Activated CD8-positive, alpha-beta memory T cell treated with anti-CD3 and anti-CD28 coated beads, Interleukin-2, amount 50 U/mL, for 48 hours (primary cell): ENCODE data around the gene PROZ.

Experiments used
- DNase-seq: peaks from one replicate; pipeline ENCODE4 v3.0.0-alpha.2; 2020

PROZ gene

DNA sequence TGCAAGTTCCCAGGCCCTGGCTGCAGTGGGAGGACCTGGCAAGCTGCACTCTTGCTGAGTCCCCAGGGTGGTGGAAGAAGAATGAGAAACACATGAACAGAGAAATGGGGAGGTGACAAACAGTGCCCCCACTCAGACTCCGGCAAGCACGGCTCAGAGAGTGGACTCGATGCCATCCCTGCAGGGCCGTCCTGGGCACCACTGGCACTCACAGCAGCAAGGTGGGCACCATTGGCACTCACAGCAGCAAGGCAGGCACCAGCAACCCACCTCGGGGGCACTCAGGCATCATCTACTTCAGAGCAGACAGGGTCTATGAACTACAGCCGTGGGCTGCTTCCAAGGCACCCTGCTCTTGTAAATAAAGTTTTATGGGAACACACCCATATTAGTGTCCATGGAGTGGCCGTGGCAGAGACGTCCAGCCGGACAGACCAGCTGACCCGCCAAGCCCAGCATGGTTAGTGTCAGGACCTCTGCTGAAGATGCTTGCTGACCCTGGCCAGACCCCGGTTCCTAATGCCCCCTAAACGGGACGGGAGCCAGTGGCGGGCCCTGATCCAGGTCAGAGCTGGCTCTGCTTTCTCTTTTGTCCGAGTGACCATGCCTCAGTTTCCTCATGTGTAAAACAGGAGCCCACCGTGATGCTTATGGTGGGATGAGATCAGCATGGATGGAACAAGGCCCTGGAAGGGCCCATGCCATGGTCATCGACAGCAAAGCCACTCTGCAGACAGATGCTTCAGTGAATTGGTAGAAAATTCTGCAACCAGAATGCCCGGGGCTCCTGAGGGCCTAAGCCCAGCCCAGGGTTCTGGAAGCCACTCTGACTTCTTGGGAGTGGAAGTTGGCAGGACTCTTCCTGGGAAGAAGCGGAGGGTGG, 37.9 kb upstream of the PROZ start:
- DNase-seq = peak; percentile 39

- DNase-seq = peak; percentile 29
These were observed 37.1 kb upstream of the PROZ start for GRCh38 chr13:113121183-113121927.

GRCh38 chr13:113121928-113122471, 36.4 kb upstream of the PROZ start:
- peak; percentile 42 for DNase-seq

DNA sequence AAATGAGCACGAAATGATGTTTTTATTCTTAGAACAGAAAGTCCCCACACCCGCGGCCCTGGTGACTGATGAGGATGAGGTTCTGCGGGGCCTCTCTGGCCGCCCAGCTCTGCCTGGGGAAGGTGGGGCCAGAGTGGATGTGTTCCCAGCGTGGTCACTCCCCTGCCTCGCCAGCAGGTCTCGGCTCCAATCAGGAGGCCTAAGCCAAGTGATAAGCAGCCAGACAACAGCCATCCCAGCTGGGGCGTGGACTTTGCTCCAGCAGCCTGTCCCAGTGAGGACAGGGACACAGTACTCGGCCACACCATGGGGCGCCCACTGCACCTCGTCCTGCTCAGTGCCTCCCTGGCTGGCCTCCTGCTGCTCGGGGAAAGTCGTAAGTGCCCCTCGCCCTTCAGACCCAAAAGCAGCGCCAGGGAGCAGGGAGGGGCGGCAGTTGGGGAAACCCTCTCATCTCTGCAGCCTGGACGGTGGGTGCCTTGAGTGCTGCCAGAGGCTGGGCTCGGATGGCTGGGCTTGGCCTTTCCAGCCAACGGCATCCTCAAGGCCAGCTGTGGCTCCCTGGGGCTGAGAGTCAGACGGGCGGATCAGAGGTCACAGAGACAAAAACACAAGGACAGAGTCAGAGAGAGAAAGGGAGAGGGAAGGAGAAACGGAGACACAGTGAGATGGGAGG, 35.8 kb upstream of the PROZ start, which contains the start of gene F10:
Gene F10, plus strand, starts transcription at position 250 of the 676 bp plus-strand sequence. Its CDS starts 57 bp downstream, at position 307.
- DNase-seq = peak; percentile 39

DNA sequence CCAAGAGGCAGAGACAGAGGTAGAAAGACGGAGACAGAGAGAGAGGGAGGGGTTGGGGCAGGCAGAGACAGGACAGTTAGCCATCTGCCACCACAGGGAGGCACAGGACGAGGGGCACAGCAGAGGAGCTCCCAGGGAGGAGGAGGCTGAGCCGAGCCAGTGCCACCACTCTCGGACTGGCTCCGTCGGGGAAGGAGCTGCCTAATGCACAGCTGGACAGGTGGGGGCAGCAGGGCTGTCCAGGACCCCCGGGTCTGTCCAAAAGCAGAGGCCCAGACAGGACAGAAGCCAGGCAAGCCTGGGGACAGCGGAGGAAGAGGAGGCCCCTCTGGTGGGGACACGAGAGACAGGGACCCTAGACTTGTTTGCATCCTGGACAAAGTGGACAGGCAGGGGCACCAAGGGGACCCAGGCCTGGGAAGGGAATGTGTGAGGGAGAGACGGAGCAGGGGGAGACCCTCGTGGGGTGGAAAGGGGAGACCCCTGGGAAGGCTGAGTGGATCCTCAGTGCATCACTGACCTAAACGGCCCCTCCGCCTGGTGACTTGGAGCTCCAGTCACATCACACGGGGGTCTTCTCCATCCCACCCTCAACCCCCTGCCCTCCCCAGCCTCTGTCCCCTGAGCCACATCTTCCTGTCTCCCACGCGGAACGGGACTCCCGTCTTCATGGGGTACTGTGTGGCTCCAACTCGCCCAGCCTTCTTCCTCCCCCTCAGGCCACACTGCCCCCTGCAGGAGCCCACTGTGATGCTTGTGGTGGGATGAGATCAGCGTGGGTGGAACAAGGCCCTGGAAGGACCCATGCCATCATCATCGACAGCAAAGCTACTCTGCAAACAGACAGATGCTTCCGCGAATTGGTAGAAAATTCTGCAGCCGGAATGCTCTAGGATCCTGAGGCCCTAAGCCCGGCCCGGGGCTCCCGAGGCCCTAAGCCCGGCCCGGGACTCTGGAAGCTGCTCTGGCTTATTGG, 34.9 kb upstream of the PROZ start:
- DNase-seq = peak; percentile 54

GRCh38 chr13:113124211-113124970, 34.1 kb upstream of the PROZ start:
- peak; percentile 34 for DNase-seq

- DNase-seq = peak; percentile 18
These were observed 32.8 kb upstream of the PROZ start for GRCh38 chr13:113125506-113126264.

DNA sequence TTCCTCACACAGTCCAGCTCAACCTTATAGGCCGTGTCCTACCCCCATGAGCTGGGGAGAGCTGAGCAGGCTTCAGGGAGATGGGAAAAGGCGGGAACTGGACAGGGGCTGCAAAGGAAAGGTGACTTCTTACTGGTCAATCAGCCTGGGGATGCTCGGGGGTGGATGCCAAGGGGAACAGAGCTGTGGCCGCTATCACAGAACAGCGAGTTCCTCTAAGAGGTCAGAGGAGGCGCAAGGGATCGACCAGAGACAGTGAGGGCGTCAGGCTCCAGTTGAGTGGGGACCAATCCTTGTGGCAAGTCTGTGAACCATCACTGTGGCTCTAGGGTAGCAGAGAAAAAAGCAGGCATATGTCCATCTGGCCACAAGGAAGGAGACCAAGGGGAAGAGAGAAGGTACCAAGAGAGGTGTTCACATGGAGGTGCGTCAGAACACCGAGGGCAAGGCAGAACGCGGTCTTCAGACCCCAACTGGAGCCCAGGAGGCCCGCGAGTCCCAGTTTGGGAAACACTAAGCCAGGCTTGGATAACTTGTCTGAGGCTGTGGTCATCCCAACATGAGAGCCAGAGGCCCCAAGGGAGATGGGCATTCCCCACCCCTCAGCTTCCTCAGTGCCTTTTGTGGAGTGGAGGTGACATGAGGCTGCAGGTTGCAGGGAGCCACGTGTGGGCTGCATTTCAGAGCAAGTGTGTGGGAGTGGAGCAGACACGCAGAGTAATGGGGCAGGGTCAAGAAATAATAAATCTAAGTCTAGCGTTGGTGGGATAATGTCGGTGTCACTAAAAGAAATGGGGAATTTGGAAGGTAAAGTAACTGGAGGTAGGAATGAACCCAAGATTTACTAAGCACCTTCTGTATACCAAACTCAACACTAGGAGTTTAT, 31.9 kb upstream of the PROZ start:
- DNase-seq = no peak

DNA sequence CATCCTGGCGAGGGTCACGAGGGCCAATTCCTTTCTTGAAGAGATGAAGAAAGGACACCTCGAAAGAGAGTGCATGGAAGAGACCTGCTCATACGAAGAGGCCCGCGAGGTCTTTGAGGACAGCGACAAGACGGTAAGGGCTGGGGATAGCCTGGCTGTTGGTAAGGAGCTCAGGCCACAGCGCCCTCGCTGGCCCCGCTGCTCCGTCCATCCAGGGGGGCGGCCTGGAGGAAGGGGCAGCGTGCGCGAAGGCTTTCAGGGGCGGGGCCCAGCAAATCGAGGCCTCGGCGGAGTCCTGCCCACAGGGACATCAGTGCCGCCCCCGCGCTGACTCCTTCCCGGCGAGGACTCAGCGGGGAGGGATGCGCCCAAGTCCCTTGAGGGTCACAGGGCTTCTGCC, 29.0 kb upstream of the PROZ start:
- DNase-seq = peak; percentile 51

DNA sequence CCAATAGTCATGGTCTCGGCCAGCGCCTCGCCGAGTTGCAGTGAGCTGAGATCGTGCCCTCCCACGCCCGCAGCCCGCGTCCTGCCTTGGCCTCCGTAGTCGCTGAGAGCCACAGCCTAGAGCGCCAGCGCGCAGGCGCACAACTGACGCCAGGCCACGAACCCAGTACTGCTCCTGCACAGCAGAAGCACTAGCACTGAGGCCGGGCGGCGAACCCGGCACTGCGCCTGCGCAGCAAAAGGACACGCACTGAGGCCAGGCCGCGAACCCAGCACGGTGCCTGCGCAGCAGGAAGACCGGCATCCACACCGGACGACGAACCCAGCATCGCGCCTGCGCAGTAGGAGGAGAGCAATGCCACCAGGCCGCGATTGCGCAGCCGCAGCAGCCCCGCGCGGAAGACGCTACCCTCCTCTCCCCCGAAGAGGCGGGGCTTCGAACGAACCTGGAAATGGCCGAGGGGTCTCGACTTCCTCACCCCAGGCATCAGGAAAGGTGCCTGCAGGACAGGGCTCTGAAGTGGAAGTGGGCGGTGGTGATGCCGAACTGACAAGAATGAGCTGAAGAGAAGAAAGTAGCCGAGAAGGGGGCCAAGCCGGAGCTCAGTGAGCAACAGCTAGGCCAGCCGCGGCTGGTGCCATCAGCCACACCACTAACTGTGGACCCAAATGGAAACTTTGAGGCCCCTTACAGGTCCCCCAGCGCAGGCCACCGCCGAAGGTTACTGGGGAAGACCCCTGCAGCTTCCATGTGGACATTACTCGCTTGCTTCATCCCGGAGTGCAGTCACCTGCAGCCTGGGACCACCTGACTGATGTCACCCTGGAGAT, 28.3 kb upstream of the PROZ start:
- peak; percentile 63 for DNase-seq

- DNase-seq = no peak
These were observed 23.1 kb upstream of the PROZ start for GRCh38 chr13:113135281-113135760.

DNA sequence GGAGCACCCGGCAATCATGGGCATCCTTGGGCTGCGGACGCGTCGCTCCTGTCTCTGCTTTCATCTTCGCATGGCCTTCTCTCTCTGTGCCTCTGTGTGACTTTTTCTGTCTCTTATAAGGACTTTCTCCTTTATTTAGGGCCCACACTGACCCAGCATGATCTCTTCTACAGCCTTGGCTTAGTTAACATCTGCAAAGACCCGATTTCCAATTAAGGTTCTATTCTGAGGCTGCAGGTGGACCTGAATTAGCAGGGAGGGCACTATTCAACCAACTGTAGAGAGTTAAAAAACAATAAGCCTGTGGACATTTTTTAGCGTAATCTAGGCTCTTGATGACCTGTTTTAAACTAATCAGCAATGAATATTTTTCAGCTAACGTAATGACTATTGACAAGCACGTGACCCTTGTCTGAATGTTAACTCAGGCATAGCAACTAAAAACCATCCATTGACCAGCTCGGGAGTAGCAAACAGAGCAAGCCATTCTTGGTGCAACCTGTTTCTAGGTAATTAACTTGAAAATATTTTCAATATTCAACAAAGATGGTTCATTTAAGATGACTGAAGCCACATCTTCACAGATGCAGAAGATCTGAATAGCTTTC, 20.7 kb upstream of the PROZ start:
- DNase-seq = no peak

- no peak for DNase-seq
These were observed 19.5 kb upstream of the PROZ start for GRCh38 chr13:113138792-113139551.

DNA sequence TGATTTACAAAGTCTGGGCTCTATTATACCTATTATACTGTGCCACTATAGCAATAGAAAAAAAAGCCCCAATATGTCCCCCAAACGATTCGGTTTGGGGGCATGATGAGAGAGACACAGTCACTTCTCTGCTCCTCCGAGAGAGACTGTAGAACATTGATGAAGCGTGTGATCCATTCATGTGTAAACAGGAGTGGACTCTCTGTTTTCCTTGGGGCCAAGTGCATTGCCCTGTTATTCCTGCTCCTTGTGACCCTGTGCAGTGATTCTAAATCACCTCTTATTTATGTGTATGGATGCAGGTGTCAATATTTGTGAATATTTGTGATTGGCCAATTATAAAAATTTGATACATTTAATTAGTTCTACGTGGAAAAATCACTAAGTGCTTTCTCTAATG, 18.9 kb upstream of the PROZ start:
- no peak for DNase-seq

DNA sequence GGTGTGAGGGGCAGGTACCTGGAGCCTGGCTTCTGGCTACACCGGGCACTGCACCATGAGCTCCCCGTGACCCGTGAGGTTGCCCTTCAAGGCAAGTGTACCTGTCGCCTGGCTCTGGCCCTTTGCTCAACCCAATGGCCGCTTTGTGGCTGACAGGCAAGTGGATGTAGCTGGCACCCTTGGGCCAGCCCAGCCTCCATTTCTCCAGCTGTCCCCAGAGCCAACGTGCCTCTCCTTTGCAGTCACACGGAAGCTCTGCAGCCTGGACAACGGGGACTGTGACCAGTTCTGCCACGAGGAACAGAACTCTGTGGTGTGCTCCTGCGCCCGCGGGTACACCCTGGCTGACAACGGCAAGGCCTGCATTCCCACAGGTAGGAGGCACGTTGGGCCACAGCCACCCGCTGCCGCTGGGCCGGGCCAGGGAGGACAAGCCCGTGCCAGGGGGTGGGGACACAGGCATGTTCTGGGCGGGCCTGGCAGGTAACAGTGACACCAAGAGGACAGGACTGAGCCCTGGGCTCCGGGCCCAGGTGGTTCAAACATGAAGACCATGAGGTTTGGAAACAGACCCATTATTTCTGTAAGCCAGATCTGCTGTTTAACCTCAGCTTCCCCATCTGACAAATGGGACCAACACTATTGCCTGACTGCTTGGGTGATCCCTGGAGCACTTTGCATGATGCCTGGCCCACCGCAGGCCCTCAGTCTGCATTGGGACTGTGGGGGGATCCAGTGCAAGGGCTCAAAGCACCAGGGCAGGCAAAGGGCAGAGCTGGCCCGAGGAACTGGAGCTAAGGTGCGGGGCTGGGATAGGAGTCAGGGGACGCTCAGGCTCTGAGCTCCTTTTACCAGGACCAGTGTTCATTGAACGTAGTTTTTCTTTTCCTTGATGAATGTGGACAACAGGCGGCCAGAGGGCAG, 17.5 kb upstream of the PROZ start:
- no peak for DNase-seq

GRCh38 chr13:113141601-113141970, 16.9 kb upstream of the PROZ start:
- DNase-seq = no peak
